HG03575 (cell line): ENCODE data around the gene C1orf174.

Experiments used
- ATAC-seq: cut with Tn5 transposase; IDR thresholded peaks from one replicate; pipeline ENCODE4 v1.9.1; 2021; ENCODE audit not compliant: unreplicated experiment, insufficient number of reproducible peaks, low FRiP score; ENCODE audit errors: extremely low read depth

The C1orf174 gene

DNA sequence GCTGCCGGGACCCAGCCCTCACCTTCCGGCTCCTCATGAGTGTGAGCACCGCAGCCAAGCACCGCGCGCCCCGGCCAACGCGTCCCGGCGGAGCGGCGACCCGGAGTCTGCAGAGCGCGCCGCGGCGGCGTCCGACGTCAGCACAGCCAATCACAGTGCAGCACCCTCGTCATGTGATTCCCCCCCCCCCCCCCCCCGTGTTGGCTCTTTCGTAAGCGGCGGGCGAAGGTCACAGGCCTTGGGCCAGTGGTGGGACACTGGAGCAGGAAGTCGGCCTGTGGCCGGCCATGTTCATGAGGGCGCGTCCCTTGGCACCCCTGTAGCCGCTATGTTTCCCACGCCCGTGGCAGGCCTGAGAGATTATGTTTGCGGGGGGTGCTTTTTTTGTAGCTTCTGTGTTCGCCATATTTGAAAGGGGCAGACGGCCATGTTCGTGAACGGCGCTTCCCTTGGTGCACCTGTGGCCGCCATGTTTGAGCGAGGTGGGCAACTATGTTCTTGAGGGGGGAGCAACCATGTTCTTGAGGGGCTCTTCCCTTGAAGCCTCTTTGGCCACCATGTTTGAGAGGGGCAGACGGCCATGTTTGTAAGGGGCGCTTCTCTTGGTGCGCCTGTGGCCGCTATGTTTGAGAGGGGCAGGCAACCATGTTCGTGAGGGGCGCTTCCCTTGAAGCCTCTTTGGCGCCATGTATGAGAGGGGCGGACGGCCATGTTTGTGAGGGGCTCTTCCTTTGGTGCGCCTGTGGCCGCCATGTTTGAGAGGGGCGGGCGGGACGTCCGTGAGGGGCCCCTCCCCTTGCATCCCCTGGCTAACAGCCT lies at the start of gene C1orf174:
Gene C1orf174, minus strand, starts transcription at position 123 of the 819 bp plus-strand sequence. Its CDS starts 86 bp downstream, at position 37.
- peak; percentile 39 for ATAC-seq

DNA sequence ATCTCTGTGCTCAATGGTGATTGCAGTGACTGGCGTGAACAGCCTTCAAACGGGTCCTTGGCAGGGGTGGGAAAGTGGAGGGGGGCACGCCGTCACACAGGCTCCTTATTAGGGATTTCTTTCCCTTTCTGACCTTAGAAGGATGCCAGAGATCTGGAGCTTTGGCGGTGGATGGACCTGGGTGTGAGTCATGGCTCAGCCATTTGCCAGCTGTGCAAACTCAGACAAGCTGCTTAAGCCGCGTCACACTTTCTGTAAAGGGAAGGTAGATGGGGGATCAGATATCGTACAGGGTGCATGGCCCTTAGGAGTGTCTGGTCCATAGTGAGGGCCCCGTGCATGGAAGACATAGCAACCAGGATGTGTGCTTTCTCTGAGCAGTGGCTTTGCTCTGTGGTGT lies 48.3 kb upstream of the C1orf174 start:
- no peak for ATAC-seq

DNA sequence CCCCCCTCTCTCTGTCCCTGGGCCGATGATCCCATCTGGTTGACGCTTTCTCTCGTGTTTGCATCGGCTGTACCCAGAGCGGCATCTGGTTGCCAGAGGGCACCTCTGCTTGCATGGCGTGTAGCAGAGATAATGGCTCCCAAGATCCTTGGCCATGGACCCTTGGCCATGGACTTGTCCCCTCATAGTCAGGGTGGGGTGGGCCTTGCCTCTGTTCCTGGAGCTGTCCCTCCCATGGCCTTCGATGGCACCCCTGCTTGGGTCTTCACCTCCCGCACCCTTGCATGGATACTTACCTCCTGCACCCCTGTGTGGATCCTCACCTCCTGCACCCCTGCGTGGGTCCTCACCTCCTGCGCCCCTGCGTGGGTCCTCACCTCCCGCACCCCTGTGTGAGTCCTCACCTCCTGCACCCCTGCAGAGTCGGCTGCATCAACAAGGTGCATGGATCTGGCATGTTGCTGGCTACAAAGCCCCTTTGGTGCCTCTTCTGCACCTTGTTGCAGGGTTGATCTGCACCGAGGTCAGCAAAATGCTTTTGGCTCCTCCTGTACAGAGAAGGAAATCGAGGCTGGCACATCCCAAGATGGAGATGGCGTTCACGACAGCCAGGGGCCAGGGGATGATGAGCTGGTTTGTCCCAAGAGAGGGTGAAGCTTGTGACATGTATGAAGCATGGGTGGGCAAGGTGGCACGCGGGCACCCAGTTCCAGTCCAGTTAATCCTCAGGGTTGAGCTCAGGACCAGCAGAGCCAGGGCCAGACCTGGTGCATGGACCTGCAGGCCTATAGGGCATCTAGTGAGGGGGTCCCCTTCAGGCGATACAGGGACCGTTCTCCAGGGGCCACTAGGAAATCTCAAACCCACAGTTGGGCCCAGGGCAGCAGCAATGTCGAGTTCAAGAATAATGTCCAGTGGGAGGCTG lies 46.1 kb upstream of the C1orf174 start:
- ATAC-seq: no peak

DNA sequence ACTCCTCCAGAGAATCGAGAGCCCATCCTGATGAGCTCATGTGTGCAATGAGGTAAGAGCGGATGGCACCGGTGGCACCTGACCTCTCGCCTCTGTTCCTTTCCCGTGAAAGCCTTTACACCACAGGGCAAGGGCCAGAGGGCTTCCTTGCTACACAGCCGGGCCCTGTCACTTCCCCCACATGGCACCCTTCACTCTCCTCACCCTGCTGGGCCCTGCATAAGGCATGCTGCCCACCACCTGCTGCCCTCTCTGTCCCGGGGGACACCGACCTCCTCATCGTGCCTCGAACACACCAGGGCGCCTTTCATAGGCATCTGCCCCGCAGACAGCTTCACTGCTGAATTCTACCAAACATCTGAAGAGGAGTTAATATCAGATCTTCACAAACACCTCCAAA lies 45.1 kb upstream of the C1orf174 start:
- ATAC-seq: no peak

DNA sequence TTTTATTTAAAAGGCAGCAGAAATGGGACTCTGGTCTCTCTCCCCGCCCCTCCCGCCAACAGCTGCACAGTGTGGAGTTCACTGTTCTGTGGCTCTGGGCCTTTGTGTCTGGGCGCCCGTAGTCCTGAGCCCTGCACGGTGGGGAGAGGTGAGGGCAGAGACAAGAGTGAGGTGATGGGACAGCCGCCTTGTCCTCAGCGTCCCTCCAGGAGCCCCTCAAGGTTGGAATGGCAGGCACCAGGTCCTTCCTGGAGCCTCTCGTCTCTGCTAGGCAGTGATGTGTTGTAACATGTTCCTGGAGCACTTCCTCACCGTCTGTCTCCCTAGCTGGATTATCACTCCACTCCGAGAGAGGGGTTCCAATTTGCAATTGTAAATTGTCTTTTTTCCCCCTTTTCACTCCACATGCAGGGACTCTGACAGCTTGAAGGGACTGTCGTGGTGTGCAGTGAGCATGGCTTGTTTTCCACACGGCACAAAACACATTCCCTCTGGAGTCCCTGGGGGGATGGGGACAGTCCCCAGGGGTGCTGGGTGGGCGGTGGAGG lies 44.6 kb upstream of the C1orf174 start:
- no peak for ATAC-seq

DNA sequence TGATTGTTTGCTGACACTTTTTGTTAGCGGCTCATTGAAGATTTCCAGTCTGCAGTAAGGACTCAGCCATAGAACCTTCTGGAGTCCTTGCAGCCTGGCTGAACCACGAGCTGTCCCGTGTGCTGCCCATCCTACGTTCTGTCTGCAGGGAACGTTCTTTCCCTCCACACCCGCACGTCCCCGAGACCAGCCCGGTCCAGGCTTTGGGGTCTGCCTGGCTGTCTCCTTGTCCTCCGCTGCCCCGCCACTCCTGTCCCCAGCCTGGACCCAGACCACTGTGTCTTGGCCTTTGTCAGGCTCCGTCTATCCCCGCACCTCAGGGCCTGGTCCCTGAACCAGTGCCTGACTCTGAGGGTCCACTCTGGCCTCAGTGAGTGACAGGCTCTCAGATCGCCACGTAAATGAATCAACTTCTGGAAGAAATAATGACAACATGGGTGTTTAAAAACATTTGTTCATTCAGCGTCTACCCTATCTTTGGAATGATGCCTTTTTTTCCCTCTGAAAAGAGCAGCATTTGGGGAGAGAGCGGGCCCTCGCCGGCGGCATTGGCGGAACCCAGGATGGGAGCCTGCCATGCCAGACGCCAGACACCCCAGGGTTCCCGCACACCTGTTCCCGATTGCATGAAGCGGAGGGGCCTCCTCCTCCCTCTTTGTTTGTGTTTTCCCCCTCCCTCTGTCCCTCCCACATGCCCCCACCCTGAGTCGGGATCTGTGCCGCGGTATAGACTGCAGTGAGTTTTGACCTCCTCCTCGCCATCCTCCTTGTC lies 43.9 kb upstream of the C1orf174 start:
- ATAC-seq: no peak

DNA sequence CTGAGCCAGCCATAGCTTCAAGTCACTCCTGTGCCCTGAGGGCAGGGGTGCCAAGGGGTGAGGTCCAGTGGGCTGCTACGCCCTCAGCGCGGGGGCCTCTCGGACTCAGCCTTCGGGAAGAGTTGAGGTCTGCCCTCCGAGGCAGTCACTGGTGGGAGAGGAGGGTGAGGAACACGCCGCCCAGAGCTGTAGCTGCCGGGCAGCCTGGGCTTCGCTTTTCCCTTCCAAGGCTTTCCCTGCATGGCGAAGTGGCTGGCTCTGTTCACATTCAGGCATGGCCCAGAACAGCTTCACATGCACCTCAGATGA lies 43.0 kb upstream of the C1orf174 start:
- ATAC-seq: no peak

DNA sequence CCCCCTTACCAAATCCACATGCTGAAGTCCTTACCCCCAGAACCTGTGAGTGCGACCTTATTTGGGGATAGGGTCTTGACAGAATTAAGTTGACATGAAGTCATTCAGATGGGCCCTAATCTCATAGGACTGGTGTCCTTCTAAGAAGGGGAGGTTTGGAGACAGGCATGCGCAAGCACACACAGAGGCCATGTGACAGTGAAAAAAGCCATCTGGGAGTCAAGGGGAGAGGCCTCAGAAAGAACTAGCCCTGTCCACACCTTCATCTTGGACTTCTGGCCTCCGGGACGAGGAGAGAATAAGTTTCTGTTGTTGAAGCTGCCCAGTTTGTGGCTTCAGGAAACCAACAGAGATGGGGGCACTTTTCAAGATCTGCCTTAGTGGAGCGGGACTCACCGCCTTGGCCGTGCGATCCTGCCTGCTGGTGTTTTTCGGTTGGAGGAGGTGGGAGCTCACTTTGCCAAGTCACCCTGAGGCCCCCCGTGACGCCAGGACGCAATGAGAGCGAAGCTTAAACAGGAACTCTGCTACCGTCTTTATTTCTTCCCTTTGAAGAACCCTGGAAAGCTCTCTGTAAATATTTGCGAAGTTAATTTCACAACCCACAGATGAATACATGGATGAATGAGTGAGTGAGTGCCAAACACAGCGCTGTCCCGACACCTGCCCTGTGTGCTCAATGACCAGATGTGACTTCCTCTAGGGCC lies 42.5 kb upstream of the C1orf174 start:
- ATAC-seq: no peak

DNA sequence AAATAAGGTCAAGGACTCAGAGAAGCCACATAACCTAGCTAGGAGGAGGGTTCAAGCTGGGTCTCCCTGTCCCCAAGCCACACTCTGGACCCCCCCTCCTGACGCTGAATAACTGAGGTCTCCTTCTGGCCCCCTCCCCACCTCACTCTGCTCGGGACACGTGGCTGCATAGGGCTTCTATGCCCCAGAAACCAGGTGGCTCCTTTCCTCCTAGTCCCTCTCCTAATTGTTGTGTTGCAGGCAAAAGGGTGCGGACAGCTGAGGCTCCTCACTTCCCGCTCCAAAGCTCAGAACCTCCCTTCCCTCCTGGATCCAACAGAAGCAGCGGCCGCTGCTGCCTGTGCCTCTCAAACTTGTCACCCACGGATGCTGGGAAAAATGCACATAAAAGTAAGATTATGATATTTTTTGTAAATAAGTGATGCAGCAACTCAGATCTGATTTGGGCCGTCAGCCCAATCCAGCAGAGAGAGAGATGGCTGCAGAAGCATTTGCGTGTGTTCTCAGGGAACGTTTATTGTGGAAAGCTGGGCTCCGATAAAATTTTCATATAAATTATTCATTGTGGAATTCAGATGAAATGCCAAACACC lies 40.8 kb upstream of the C1orf174 start:
- ATAC-seq: no peak

DNA sequence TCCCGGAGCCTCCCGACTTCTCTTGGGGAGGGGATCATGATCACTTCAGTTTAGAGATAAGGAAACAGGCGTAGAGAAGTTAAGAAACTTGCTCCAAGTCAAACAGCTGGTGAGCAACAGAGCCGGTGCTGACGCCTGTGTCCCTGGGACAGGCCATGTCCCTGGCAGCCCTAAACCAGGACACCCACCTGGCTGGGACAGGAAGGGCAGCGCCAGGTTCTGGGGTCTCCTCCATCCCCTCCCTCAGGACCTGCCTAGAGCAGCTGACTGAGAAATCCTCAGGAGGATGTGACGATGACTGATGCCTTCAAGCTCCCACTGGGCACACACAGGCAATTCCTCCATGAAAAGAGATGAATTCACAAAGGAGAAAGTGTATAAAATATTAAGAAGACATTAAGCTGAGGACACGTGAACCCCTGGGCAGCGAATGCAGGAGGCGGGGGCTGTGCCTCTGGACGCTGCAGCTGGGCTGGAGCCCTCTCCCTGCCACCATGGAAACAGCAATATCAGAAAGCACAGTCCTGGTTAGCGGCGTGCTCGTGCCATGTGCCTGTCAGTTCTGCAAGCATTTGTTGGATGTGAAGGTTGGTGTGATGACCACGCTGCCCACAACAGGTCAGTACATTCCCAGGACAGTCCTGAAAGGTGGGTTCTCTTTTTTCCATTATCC lies 40.1 kb upstream of the C1orf174 start:
- no peak for ATAC-seq

DNA sequence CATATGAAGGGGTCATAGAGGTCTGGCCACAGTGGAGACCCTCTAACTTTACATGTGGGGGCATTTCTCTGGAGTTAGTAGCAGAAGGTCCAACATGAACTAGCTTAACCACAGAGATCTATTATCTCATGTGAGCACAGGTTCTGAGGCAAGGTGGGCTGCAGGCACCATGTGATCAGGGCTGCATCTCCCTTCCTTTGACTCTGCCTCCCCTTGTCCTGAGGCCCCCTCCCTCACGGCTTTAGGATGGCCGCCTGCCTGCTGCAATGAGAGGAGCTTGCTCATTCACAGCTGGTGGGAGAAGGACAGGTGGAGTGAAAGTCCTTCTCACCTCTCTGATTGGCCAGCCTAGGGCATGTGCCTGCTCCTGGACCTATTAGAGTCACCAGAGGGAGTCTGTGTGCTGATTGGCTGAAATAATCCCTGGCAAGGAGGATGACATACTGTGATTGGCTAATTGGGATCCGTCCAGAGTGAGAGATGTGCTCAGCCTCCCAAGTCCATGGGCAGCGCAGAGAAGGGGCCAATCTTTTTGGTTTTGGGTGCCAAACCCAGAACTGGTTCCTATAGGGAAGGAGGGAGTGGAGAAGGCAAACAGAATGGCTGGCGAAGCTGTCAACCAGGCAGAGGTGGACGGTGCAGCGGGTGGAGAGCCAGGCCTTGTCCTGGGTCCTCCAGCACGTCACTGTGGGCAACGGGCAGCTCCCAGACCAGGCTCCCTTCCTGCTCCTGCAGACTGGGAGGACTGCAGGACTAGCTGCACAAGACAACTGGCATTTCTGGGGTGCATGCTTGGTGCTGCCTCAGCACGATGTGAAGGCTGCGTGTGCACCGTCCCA lies 39.4 kb upstream of the C1orf174 start:
- no peak for ATAC-seq

DNA sequence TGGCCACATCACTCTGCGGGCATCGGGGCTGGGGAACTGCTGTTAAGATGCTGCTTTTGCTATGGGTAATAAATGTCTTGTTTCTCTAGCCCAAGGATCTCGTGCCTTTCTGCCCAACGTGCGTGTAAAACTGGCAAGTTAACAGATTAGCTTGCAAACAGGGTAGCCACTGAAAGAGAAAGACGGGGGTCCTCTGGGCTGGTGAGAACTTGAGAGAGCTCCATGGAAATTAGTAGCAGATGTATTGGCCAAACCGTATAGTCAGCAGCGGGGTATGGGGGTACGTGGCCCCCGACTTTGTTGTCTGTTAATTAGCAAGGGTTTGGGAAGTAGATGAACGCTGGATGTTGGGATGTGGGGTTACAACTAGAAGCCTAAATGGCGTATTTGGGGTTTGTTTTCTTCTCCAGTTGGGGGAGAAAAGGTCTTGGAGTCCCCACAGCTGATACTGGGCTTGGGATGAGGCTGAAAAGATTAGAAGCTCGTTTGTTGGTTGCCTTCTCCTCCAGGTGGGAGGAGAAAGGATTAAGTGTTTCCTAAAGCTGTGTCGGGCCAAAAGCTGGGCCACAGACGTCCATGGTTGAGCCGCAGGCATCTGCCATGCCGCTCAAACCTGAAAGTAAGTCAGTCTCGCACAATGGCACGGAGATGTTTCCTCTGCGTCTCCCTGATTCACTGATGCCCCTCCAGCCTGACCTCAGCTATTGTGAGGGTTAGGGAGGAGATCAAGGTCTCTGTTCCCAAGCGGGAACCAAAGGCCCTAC lies 32.3 kb upstream of the C1orf174 start:
- no peak for ATAC-seq

DNA sequence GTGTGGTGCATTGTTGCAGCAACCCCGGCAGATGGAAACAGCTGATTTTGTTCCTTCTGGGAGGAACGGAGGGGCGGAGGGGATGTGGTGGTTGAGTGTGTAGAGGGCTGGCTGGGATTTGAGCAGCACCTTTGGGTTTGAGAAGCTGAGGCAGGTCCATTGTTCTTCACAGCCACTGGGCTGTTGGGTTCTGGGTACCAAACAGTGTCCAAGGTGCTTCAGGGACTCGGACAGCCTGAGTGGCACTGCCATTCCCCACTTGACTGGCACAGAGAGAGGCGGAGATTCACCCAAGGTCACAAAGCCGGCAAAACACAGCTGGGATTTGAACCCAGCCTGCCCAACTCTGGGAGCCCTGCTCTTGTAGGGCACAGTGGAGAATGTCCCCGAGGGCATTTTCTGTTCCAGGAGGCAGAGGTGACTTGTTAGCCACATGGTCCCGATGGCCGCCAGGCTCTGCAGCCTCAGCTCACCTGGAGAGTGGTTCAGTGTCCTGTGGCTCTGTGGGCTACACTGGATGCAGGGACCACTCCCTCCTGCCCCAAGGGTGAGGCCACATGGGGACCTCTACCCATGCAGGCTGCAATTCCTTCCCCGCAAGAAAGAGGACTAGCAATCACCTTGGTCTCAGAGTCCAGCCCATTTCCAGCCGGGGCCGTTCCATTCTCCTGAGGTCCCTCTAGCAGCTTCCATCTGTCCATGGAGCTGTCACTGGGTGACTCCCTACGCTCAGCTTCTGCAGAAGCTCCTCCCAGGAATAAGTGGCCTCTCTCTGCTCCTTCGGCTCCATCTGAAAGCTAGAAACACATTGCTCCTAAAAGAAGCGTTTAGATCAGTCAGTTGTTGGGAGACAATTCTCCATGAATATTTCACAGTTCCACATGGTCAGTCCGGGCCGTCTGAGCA lies 31.2 kb upstream of the C1orf174 start:
- ATAC-seq: no peak

DNA sequence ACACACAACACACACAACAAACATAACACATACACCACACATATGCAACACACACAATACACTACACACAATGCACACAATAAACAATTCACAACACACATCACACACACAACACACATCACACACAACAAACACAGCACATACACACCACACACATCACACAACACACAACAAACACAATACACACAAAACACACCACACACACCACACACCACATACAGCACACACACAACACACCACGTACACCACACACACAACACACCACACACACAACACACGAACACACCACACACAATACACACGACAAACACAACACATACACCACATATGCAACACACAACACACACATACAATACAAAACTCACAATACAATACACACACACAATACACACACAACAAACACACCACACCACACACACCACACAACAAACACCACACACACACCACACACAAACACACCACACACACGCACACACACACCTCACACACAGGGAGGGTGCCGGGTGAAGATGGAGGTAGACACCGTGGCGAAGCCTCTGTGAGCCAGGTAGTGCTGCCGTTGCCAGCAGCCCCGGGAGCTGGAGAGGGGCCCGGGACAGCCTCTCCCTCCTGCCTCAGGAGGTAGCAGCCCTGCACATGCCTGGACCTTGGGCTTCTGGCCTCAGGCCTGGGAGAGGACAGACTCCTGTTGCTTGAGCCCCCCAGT lies 30.4 kb upstream of the C1orf174 start:
- ATAC-seq: no peak

DNA sequence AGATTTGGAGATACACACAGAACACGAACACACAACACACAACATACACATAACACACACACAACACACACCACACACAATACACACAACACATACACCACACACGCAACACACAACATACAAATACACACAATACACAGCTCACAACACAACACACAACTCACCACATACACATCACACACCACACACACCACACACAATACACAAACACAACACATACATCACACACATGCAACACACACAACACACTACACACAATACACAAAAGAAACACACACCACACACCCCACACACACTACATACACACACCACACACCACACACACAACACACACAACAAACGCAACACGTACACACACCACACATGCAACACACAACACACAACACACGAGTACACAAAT lies 29.1 kb upstream of the C1orf174 start:
- no peak for ATAC-seq
